K562 (cell line): ENCODE measurements around the gene ZNF791. TPM values are rescaled to one million over a fixed set of nuclear protein-coding genes. Genes with fewer than 3 reads are reported as not detected.

Source experiments
- CBX2 ChIP-seq: fragments of 200-600 bp; sonication (generic); IDR thresholded peaks from one replicate; pipeline ENCODE4 v1.6.1; 2012; ENCODE audit warnings: mild to moderate bottlenecking, low read length, inconsistent platforms; ENCODE audit not compliant: insufficient read depth, poor library complexity, severe bottlenecking
- EP300 ChIP-seq: IDR thresholded peaks from 2 replicates; pipeline ENCODE4 v1.6.1; 2012; ENCODE audit warnings: low read length, improper control_type of control experiment
- GABPB1 ChIP-seq: sonication (generic); formaldehyde crosslinking; IDR thresholded peaks from 2 replicates; pipeline ENCODE4 v1.8.0; 2022; ENCODE audit warnings: mild to moderate bottlenecking, missing genetic modification reagents
- HNRNPL ChIP-seq: fragments of 200-400 bp; formaldehyde crosslinking; IDR thresholded peaks from 2 replicates; pipeline ENCODE4 v1.6.1; 2017; ENCODE audit warnings: low read depth, mild to moderate bottlenecking, low read length
- MAZ ChIP-seq, 2 experiments: fragments of 450-650 bp in 1 of 2; sonication (generic) in 1 of 2; formaldehyde crosslinking; IDR thresholded peaks in 1 of 2; conservative IDR thresholded peaks in 1 of 2; 2 replicates each; pipeline versions ENCODE4 v1.4.0 to v1.5.0; 2020; ENCODE audit warnings: mild to moderate bottlenecking in 1 of 2, missing genetic modification reagents in 1 of 2
- PHF21A ChIP-seq: fragments of 450-650 bp; IDR thresholded peaks from 2 replicates; pipeline ENCODE4 v1.6.1; 2017; ENCODE audit warnings: low read depth, borderline replicate concordance
- RHOXF2B ChIP-seq: fragments of 250-450 bp; sonication (Bioruptor Pico); conservative IDR thresholded peaks from 2 replicates; pipeline ENCODE4 v1.5.1; 2021
- SMAD3 ChIP-seq: fragments of 450-650 bp; formaldehyde crosslinking; conservative IDR thresholded peaks from 2 replicates; pipeline ENCODE4 v1.4.0; 2020; ENCODE audit warnings: mild to moderate bottlenecking
- ZNF41 ChIP-seq: fragments of 250-450 bp; sonication (Bioruptor Pico); conservative IDR thresholded peaks from 2 replicates; pipeline ENCODE4 v1.4.0; 2020; ENCODE audit warnings: mild to moderate bottlenecking
- ZNF57 ChIP-seq: fragments of 450-650 bp; formaldehyde crosslinking; IDR thresholded peaks from 2 replicates; pipeline ENCODE4 v1.4.0; 2020; ENCODE audit warnings: mild to moderate bottlenecking, moderate library complexity
- polyA plus RNA-seq, 8 experiments: library from polyadenylated mRNA; depleted of rRNA in 4 of 8; stranded (reverse) in 5 of 8; unstranded in 3 of 8; fragments of >200 nt; fragmentation: Nextera tagmentation in 2 of 8; fragmentation: Illumina TruSeq in 1 of 8; extraction: Ambion mirVana in 2 of 8; extraction: Trizol in 1 of 8; gene quantifications; 2 replicates each; pipeline versions ENCODE4 v1.2.1 to v1.2.3, GENCODE V29; 2011 to 2014; ENCODE audit warnings: inconsistent platforms in 1 of 8, missing spikeins in 1 of 8
- total RNA-seq, 7 experiments: library from RNA; depleted of rRNA in 6 of 7; stranded (reverse); fragments of >200 nt in 6 of 7; fragmentation: Illumina TruSeq in 2 of 7; extraction: Trizol in 2 of 7; gene quantifications; 2 replicates each; pipeline versions ENCODE4 v1.2.1 to v1.2.3, GENCODE V29; 2011 to 2021; ENCODE audit warnings: low replicate concordance in 1 of 7
- TF ChIP-seq, protein P1 (sequence below), 2 experiments: fragments of 450-650 bp; IDR thresholded peaks; 2 replicates each; pipeline ENCODE4 v1.6.1; 2016
- TF ChIP-seq, protein P2 (sequence below): fragments of 450-650 bp; IDR thresholded peaks from 2 replicates; pipeline ENCODE4 v1.6.1; 2016; ENCODE audit warnings: mild to moderate bottlenecking
- TF ChIP-seq, protein P3 (sequence below): conservative IDR thresholded peaks from 2 replicates; pipeline ENCODE4 v1.6.1; 2011; ENCODE audit warnings: low read depth, mild to moderate bottlenecking, low read length; ENCODE audit not compliant: control insufficient read depth
- TF ChIP-seq, protein P4 (sequence below): fragments of 450-650 bp; IDR thresholded peaks from 2 replicates; pipeline ENCODE4 v1.6.1; 2016; ENCODE audit warnings: borderline replicate concordance
- TF ChIP-seq, protein P5 (sequence below): fragments of 250-450 bp; sonication (Bioruptor Pico); IDR thresholded peaks from 2 replicates; pipeline ENCODE4 v1.5.0; 2020; ENCODE audit warnings: mild to moderate bottlenecking

The ZNF791 gene
- total and polyA plus RNA-seq, 9 of the 15 experiments (the other 6 are each of a cell fraction or from before 2014, with no cell fraction given): 7.8 to 22.7 (median 13.1) TPM

DNA sequence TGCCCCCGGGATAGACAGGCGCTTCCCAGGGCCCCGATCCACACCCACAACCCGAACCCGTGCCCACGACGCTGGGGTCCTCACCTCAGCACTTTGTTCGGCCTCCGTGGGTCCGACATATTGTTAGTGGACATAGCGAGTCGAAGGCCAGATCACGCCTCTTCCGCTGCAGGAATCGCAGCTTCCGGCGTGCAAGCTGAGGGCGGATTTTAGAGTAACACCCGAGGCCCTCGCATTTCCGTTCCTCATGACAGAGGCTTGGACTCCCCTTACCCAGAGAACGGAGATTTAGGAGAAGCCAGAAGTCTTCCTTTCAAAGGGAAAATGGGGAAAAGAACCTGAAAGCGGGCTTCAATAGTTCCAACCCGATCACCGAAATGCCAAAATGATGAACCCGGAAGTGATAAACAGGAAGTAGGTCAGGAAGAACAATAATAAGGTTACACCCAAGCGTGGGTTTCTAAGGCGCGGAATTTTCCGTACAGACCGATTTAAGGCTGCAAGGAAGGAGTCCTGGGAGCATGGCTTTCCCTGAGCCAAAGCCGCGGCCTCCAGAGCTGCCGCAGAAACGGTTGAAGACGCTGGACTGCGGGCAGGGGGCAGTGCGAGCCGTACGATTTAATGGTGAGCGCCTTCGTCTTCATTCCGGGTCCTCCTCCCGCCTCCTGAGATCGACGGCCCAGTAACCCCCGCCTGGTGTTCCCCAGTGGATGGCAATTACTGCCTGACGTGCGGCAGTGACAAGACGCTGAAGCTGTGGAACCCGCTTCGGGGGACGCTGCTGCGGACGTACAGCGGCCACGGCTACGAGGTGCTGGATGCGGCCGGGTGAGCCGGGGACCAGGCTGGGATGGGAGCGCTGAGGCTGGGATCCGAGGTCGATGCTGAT lies 58.8 kb downstream of the ZNF791 start (continued):
- TF ChIP-seq RHOXF2B (CRISPR knock-in tag) (0 out of 2 replicates have a peak, but pooled peaks have one; percentile 35), HNRNPL (no peak), EP300 (no peak), ZNF57 (CRISPR knock-in tag) (no peak), CBX2 (no peak), MAZ (CRISPR knock-in tag; conservative IDR thresholded peaks at IDR 0.05 in 1 of 2, IDR thresholded peaks at IDR 0.05 in 1 of 2) (peak; percentile 38 to 59), SMAD3 (peak; percentile 82), GABPB1 (peak; percentile 100), ZNF41 (CRISPR knock-in tag) (no peak), PHF21A (no peak)
- TF ChIP-seq, protein P1, sequence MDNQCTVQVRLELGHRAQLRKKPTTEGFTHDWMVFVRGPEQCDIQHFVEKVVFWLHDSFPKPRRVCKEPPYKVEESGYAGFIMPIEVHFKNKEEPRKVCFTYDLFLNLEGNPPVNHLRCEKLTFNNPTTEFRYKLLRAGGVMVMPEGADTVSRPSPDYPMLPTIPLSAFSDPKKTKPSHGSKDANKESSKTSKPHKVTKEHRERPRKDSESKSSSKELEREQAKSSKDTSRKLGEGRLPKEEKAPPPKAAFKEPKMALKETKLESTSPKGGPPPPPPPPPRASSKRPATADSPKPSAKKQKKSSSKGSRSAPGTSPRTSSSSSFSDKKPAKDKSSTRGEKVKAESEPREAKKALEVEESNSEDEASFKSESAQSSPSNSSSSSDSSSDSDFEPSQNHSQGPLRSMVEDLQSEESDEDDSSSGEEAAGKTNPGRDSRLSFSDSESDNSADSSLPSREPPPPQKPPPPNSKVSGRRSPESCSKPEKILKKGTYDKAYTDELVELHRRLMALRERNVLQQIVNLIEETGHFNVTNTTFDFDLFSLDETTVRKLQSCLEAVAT (IDR thresholded peaks at IDR 0.05): no peak
- TF ChIP-seq, protein P2, sequence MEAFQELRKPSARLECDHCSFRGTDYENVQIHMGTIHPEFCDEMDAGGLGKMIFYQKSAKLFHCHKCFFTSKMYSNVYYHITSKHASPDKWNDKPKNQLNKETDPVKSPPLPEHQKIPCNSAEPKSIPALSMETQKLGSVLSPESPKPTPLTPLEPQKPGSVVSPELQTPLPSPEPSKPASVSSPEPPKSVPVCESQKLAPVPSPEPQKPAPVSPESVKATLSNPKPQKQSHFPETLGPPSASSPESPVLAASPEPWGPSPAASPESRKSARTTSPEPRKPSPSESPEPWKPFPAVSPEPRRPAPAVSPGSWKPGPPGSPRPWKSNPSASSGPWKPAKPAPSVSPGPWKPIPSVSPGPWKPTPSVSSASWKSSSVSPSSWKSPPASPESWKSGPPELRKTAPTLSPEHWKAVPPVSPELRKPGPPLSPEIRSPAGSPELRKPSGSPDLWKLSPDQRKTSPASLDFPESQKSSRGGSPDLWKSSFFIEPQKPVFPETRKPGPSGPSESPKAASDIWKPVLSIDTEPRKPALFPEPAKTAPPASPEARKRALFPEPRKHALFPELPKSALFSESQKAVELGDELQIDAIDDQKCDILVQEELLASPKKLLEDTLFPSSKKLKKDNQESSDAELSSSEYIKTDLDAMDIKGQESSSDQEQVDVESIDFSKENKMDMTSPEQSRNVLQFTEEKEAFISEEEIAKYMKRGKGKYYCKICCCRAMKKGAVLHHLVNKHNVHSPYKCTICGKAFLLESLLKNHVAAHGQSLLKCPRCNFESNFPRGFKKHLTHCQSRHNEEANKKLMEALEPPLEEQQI: no peak; the same call in 1 of the 2 replicates
- TF ChIP-seq, protein P3, sequence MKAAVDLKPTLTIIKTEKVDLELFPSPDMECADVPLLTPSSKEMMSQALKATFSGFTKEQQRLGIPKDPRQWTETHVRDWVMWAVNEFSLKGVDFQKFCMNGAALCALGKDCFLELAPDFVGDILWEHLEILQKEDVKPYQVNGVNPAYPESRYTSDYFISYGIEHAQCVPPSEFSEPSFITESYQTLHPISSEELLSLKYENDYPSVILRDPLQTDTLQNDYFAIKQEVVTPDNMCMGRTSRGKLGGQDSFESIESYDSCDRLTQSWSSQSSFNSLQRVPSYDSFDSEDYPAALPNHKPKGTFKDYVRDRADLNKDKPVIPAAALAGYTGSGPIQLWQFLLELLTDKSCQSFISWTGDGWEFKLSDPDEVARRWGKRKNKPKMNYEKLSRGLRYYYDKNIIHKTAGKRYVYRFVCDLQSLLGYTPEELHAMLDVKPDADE: peak; percentile 66; the same call in 1 of the 2 replicates
- TF ChIP-seq, protein P4, sequence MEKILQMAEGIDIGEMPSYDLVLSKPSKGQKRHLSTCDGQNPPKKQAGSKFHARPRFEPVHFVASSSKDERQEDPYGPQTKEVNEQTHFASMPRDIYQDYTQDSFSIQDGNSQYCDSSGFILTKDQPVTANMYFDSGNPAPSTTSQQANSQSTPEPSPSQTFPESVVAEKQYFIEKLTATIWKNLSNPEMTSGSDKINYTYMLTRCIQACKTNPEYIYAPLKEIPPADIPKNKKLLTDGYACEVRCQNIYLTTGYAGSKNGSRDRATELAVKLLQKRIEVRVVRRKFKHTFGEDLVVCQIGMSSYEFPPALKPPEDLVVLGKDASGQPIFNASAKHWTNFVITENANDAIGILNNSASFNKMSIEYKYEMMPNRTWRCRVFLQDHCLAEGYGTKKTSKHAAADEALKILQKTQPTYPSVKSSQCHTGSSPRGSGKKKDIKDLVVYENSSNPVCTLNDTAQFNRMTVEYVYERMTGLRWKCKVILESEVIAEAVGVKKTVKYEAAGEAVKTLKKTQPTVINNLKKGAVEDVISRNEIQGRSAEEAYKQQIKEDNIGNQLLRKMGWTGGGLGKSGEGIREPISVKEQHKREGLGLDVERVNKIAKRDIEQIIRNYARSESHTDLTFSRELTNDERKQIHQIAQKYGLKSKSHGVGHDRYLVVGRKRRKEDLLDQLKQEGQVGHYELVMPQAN: peak; percentile 86; the same call in 1 of the 2 replicates
- TF ChIP-seq, protein P5, sequence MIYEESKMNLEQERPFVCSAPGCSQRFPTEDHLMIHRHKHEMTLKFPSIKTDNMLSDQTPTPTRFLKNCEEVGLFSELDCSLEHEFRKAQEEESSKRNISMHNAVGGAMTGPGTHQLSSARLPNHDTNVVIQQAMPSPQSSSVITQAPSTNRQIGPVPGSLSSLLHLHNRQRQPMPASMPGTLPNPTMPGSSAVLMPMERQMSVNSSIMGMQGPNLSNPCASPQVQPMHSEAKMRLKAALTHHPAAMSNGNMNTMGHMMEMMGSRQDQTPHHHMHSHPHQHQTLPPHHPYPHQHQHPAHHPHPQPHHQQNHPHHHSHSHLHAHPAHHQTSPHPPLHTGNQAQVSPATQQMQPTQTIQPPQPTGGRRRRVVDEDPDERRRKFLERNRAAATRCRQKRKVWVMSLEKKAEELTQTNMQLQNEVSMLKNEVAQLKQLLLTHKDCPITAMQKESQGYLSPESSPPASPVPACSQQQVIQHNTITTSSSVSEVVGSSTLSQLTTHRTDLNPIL (CRISPR knock-in tag): no peak
